HG02970 (cell line): ENCODE results near the gene MORN5.
"Not testable (repeated sequence)": the region's sequence is repeated elsewhere in the genome, so short reads cannot be mapped to it uniquely, and the experiment has no call there.

ENCODE experiments used
- ATAC-seq: cut with Tn5 transposase; IDR thresholded peaks from one replicate; pipeline ENCODE4 v1.9.1; 2021; ENCODE audit warnings: mild to moderate bottlenecking, moderate library complexity, moderate number of reproducible peaks; ENCODE audit not compliant: unreplicated experiment, low FRiP score

The MORN5 gene

GRCh38 chr9:122159026-122159924 lies at the start of gene MORN5, which contains the start of gene NDUFA8:
Gene MORN5 (plus strand): TSS chr9:122159908. CDS start chr9:122159973, 65 bp downstream.
Gene NDUFA8 (minus strand): TSS chr9:122159779. CDS start chr9:122159677, 102 bp downstream.
- ATAC-seq = peak; percentile 92

- no peak for ATAC-seq
These were observed 49.4 kb upstream of the MORN5 start for GRCh38 chr9:122110100-122110833.

- ATAC-seq = no peak
These were observed 48.2 kb upstream of the MORN5 start for GRCh38 chr9:122111413-122112085.

- no peak for ATAC-seq
These were observed 47.5 kb upstream of the MORN5 start for GRCh38 chr9:122112238-122112637.

GRCh38 chr9:122113574-122113973 lies 46.1 kb upstream of the MORN5 start:
- no peak for ATAC-seq

GRCh38 chr9:122115176-122116035 lies 44.3 kb upstream of the MORN5 start:
- no peak for ATAC-seq

- ATAC-seq = no peak
These were observed 43.7 kb upstream of the MORN5 start for GRCh38 chr9:122116040-122116439.

GRCh38 chr9:122116448-122117173 lies 43.1 kb upstream of the MORN5 start:
- ATAC-seq = no peak

- ATAC-seq = not testable (repeated sequence)
These were observed 42.5 kb upstream of the MORN5 start for GRCh38 chr9:122117241-122117640.

GRCh38 chr9:122118343-122119165 lies 41.2 kb upstream of the MORN5 start:
- no peak for ATAC-seq

GRCh38 chr9:122119166-122119521 lies 40.6 kb upstream of the MORN5 start:
- ATAC-seq = no peak

GRCh38 chr9:122119721-122120120 lies 40.0 kb upstream of the MORN5 start:
- ATAC-seq = no peak

GRCh38 chr9:122120316-122121071 lies 39.2 kb upstream of the MORN5 start:
- ATAC-seq = no peak

- no peak for ATAC-seq
These were observed 38.3 kb upstream of the MORN5 start for GRCh38 chr9:122121391-122121790.

GRCh38 chr9:122121931-122122330 lies 37.8 kb upstream of the MORN5 start:
- no peak for ATAC-seq

GRCh38 chr9:122122468-122122867 lies 37.2 kb upstream of the MORN5 start:
- no peak for ATAC-seq

GRCh38 chr9:122122903-122123632 lies 36.6 kb upstream of the MORN5 start:
- ATAC-seq = no peak
